Natural killer cell (primary cell): ENCODE results near the gene CNPY3. TPM values are rescaled to one million over a fixed set of nuclear protein-coding genes. Genes with fewer than 3 reads are reported as not detected.

ENCODE experiments used
- ATAC-seq, 3 donors: fragments of 150-1000 bp in 2 of 3; fragments of 200-7000 bp in 1 of 3; cut with Tn5 transposase; 1 replicate in 1 of 3; 2 replicates in 2 of 3; pipeline ENCODE4 v1.10.0; 2021; ENCODE audit warnings: mild to moderate bottlenecking in 2 of 3, moderate library complexity in 2 of 3
- DNase-seq, 2 donors: peaks; one replicate each; pipeline versions ENCODE4 v3.0.0 to v3.0.0-alpha.2; 2013 to 2021; ENCODE audit warnings: mixed read lengths in 1 of 2
- H3K27ac ChIP-seq: one replicate; pipeline ENCODE4 v1.5.1; 2013; ENCODE audit warnings: mild to moderate bottlenecking, low read length
- H3K27me3 ChIP-seq: one replicate; pipeline ENCODE4 v1.6.1; 2013; ENCODE audit warnings: low read length; ENCODE audit not compliant: control insufficient read depth, insufficient read depth
- H3K36me3 ChIP-seq: one replicate; pipeline ENCODE4 v1.6.1; 2013; ENCODE audit warnings: low read length; ENCODE audit not compliant: control insufficient read depth, insufficient read depth
- H3K4me1 ChIP-seq: one replicate; pipeline ENCODE4 v1.6.1; 2013; ENCODE audit warnings: low read length; ENCODE audit not compliant: control insufficient read depth, insufficient read depth
- H3K4me3 ChIP-seq: one replicate; pipeline ENCODE4 v1.5.1; 2013; ENCODE audit warnings: low read length
- H3K9me3 ChIP-seq: one replicate; pipeline ENCODE4 v1.6.1; 2013; ENCODE audit warnings: low read length; ENCODE audit not compliant: control insufficient read depth, insufficient read depth
- H3K27ac Mint-ChIP-seq, 2 donors: one replicate each; pipeline ENCODE4 v1.8.0; 2022; ENCODE audit warnings: mild to moderate bottlenecking in 2 of 2, mixed read lengths in 2 of 2, moderate library complexity in 1 of 2
- H3K27me3 Mint-ChIP-seq, 2 donors: one replicate each; pipeline ENCODE4 v1.8.0; 2022; ENCODE audit warnings: low read depth in 2 of 2, mixed read lengths in 2 of 2
- H3K36me3 Mint-ChIP-seq: one replicate; pipeline ENCODE4 v1.8.0; 2022; ENCODE audit warnings: mixed read lengths
- H3K4me1 Mint-ChIP-seq, 2 donors: one replicate each; pipeline ENCODE4 v1.8.0; 2022; ENCODE audit warnings: mixed read lengths in 2 of 2
- H3K4me3 Mint-ChIP-seq: one replicate; pipeline ENCODE4 v1.8.0; 2022; ENCODE audit warnings: mild to moderate bottlenecking, moderate library complexity, mixed read lengths
- H3K9me3 Mint-ChIP-seq, 2 donors: one replicate each; pipeline ENCODE4 v1.8.0; 2022; ENCODE audit warnings: mixed read lengths in 2 of 2
- WGBS: methylation state at CpG from one replicate; pipeline ENCODE4 v1.1.7; 2013; ENCODE audit warnings: missing lambda C conversion rate; ENCODE audit not compliant: insufficient coverage; 5-methylcytosine and 5-hydroxymethylcytosine counted together
- intact Hi-C: fragments of 100-400 bp; cut with micrococcal nuclease; formaldehyde crosslinking; loops from one replicate; pipeline ENCODE4 v1.14.2; 2022
- total RNA-seq, 4 donors: library from RNA; stranded (reverse); fragments of 120-200 nt in 1 of 4; gene quantifications; one replicate each; pipeline versions ENCODE4 v1.2.3 to v1.2.4, GENCODE V29; 2013 to 2022
- TF ChIP-seq, protein P1 (sequence below): fragments of 200-600 bp; IDR thresholded peaks from one replicate; pipeline ENCODE4 v1.8.0; 2022; ENCODE audit warnings: antibody characterized with exemption

CNPY3 gene
- total RNA-seq, 3 donors from 2014 or later (not counting 1 experiment from before 2014, with no cell fraction given) = 52.4 to 71.2 (median 59.8) TPM

DNA sequence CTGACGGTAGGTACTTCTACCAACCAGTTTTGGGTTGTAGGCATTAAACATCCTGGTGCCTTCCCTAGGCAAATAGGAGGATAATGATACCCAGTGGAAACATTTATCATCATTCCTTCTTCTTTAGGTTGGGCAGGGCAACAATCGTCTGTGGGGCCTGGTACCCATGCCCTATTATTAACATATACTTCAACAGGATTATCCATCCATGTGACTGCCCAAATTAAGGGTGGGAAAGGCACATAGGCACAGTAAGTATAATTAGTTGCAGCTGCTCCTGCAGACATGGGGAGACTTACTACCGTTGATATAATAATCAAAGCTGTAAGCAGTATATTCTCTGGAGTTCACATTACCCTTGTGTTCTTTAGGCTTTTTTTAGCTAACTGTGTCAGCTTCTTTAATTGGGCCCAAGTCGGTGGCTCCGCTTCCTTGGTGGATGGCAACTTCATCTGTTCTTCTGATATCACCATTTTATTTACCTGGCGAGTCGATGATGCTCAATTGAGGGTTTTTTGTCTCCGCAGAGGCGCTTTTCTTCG lies 33.0 kb upstream of the CNPY3 start:
- DNase-seq = no peak
- Histone ChIP-seq H3K27ac (no peak overlapping the region), H3K27me3 (no peaks in the 10 kb centered on the region), H3K36me3 (no peaks in the 10 kb centered on the region), H3K4me1 (peaks cover 4% of the 10 kb centered on the region), H3K9me3 (no peaks in the 10 kb centered on the region), H3K4me3 (no peak overlapping the region)
- H3K27me3 Mint-ChIP-seq = no peaks in the 10 kb centered on the region
- intact Hi-C loops = no loop called here
- no peak overlapping the region for H3K27ac Mint-ChIP-seq
- H3K36me3 Mint-ChIP-seq = no peaks in the 10 kb centered on the region
- no peak for ATAC-seq
- H3K4me1 Mint-ChIP-seq = peaks cover 2% of the 10 kb centered on the region in 2 donors
- TF ChIP-seq, protein P1, sequence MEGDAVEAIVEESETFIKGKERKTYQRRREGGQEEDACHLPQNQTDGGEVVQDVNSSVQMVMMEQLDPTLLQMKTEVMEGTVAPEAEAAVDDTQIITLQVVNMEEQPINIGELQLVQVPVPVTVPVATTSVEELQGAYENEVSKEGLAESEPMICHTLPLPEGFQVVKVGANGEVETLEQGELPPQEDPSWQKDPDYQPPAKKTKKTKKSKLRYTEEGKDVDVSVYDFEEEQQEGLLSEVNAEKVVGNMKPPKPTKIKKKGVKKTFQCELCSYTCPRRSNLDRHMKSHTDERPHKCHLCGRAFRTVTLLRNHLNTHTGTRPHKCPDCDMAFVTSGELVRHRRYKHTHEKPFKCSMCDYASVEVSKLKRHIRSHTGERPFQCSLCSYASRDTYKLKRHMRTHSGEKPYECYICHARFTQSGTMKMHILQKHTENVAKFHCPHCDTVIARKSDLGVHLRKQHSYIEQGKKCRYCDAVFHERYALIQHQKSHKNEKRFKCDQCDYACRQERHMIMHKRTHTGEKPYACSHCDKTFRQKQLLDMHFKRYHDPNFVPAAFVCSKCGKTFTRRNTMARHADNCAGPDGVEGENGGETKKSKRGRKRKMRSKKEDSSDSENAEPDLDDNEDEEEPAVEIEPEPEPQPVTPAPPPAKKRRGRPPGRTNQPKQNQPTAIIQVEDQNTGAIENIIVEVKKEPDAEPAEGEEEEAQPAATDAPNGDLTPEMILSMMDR = no peak
- H3K4me3 Mint-ChIP-seq = no peak overlapping the region
- H3K9me3 Mint-ChIP-seq = no peaks in the 10 kb centered on the region
- WGBS = 92% methylated on average over 10 of the region's 10 CpGs

DNA sequence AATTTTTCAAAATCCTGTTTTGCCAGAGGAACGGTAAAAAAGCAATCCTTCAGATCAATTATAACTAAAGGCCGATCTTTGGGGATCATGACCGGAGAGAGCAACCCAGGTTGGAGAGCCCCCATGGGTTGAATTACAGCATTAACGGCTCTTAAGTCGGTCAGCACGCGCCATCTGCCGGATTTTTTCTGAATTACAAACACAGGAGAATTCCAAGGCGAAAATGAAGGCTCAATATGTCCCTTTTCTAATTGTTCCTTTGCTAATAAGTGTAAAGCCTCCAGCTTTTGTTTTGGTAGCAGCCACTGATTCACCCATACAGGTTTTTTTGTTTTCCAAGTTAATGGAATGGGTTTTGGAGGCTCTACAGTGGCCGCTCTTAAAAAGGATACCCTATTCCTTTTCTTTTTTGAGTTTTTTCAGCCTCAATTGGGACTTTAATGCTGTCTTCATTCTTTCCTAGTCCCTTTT lies 30.4 kb upstream of the CNPY3 start:
- Mint-ChIP-seq H3K9me3 (no peaks in the 10 kb centered on the region), H3K27ac (no peak overlapping the region), H3K4me1 (peaks cover 8 to 12% of the 10 kb centered on the region in 2 donors), H3K4me3 (no peak overlapping the region), H3K27me3 (no peaks in the 10 kb centered on the region), H3K36me3 (no peaks in the 10 kb centered on the region)
- Histone ChIP-seq H3K4me3 (no peak overlapping the region), H3K27ac (no peak overlapping the region), H3K4me1 (peaks cover 6% of the 10 kb centered on the region), H3K9me3 (no peaks in the 10 kb centered on the region), H3K27me3 (no peaks in the 10 kb centered on the region), H3K36me3 (no peaks in the 10 kb centered on the region)
- ATAC-seq (peak in 1 of 3 donors; percentile 46), DNase-seq (peak; percentile 55 to 87)
- 2% methylated on average over 9 of the region's 10 CpGs for WGBS
- intact Hi-C loops = loop anchor here (1.0 kb wide), 2 partner anchors 173 to 238 kb away; no protein-coding TSS in a partner anchor
- TF ChIP-seq, protein P1 = peak; percentile 88

DNA sequence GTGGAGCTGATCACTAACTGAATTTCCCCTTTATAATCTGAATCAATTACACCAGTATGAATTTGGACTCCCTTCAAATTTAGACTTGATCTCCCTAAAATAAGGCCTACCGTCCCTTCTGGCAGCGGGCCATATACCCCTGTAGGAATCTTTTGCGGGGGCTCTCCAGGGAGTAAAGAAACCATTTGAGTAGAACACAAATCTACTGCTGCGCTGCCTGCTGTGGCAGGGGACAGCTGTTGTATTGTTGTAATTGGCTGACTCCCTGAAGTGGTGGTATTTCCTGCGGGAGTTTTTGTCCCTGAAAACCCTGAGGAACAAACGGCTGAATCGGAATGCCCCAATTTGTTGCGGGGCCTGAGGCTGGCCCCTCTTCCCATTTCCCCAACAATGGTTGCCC lies 29.4 kb upstream of the CNPY3 start:
- Mint-ChIP-seq H3K27ac (no peak overlapping the region), H3K36me3 (no peaks in the 10 kb centered on the region)
- no peak for ATAC-seq

More for the DNA sequence above, 29.4 kb upstream of the CNPY3 start:
- no peaks in the 10 kb centered on the region for H3K9me3 Mint-ChIP-seq
- DNase-seq = no peak
- no peak overlapping the region for H3K4me3 ChIP-seq
- no peaks in the 10 kb centered on the region for H3K9me3 ChIP-seq
- H3K4me3 Mint-ChIP-seq = no peak overlapping the region
- H3K4me1 Mint-ChIP-seq = peaks cover 8 to 12% of the 10 kb centered on the region in 2 donors
- no peak overlapping the region for H3K27ac ChIP-seq
- H3K27me3 Mint-ChIP-seq = no peaks in the 10 kb centered on the region
- no peaks in the 10 kb centered on the region for H3K36me3 ChIP-seq
- TF ChIP-seq, protein P1 = no peak
- no peaks in the 10 kb centered on the region for H3K27me3 ChIP-seq
- H3K4me1 ChIP-seq = peaks cover 6% of the 10 kb centered on the region
- 96% methylated on average over 8 of the region's 8 CpGs for WGBS
- intact Hi-C loops = loop anchor here (1.0 kb wide), 2 partner anchors 174 to 239 kb away; no protein-coding TSS in a partner anchor
